ENCODE results near the gene NFATC4.

Gene NFATC4

GRCh38 chr14:24422694-24423601 lies 55.0 kb downstream of the NFATC4 start:
- TF ChIP-seq CTCF (IDR thresholded peaks at IDR 0.05; ENCODE audit: low read depth, low read length, missing control alignments) = no peak
- H3K4me3 ChIP-seq (ENCODE audit: low read depth, low read length) = no peak overlapping the region
- no peak for DNase-seq (ENCODE audit: low read depth)

- no peak for DNase-seq (ENCODE audit: low read depth)
- no peak for TF ChIP-seq CTCF (IDR thresholded peaks at IDR 0.05; ENCODE audit: low read depth, low read length, missing control alignments)
- H3K4me3 ChIP-seq (ENCODE audit: low read depth, low read length) = no peak overlapping the region
Measured at GRCh38 chr14:24425704-24426103, 57.7 kb downstream of the NFATC4 start.

GRCh38 chr14:24426150-24426911 lies 58.3 kb downstream of the NFATC4 start:
- no peak for DNase-seq (ENCODE audit: low read depth)
- H3K4me3 ChIP-seq (ENCODE audit: low read depth, low read length) = no peak overlapping the region
- TF ChIP-seq CTCF (IDR thresholded peaks at IDR 0.05; ENCODE audit: low read depth, low read length, missing control alignments) = no peak

- TF ChIP-seq CTCF (IDR thresholded peaks at IDR 0.05; ENCODE audit: low read depth, low read length, missing control alignments) = no peak
- no peak for DNase-seq (ENCODE audit: low read depth)
- no peak overlapping the region for H3K4me3 ChIP-seq (ENCODE audit: low read depth, low read length)
Measured at GRCh38 chr14:24426912-24427536, 59.0 kb downstream of the NFATC4 start.

GRCh38 chr14:24427537-24428508 lies 59.8 kb downstream of the NFATC4 start:
- no peak overlapping the region for H3K4me3 ChIP-seq (ENCODE audit: low read depth, low read length)
- DNase-seq (ENCODE audit: low read depth) = no peak
- no peak for TF ChIP-seq CTCF (IDR thresholded peaks at IDR 0.05; ENCODE audit: low read depth, low read length, missing control alignments)
